Lung (tissue), 12 donors: ENCODE results near the gene TIAM2. TPM values are rescaled to one million over a fixed set of nuclear protein-coding genes. Genes with fewer than 3 reads are reported as not detected.
"Not testable (repeated sequence)": the region's sequence is repeated elsewhere in the genome, so short reads cannot be mapped to it uniquely, and the experiment has no call there.

Source experiments
- ATAC-seq: fragments of 200-7000 bp; cut with Tn5 transposase; one replicate; pipeline ENCODE4 v1.9.1; 2020; ENCODE audit warnings: moderate number of reproducible peaks; ENCODE audit not compliant: insufficient read depth, low FRiP score
- DNase-seq, 3 donors: peaks; one replicate each; pipeline ENCODE4 v3.0.0-alpha.2; 2013 to 2017
- H3K27ac ChIP-seq, 2 donors: one replicate each; pipeline ENCODE4 v1.5.1; 2013; ENCODE audit warnings: mild to moderate bottlenecking in 2 of 2, moderate library complexity in 2 of 2, control low read depth in 1 of 2, inconsistent platforms in 1 of 2, low read depth in 1 of 2, low read length in 1 of 2
- H3K27me3 ChIP-seq, 3 donors: one replicate each; pipeline ENCODE4 v1.5.1; 2013; ENCODE audit warnings: low read length in 2 of 3; ENCODE audit not compliant: control insufficient read depth in 3 of 3, insufficient read depth in 3 of 3
- H3K36me3 ChIP-seq, 4 donors: one replicate each; pipeline ENCODE4 v1.5.1; 2013; ENCODE audit warnings: low read length in 4 of 4, mild to moderate bottlenecking in 1 of 4, moderate library complexity in 1 of 4; ENCODE audit not compliant: control insufficient read depth in 4 of 4, insufficient read depth in 4 of 4
- H3K4me1 ChIP-seq, 5 donors: one replicate each; pipeline ENCODE4 v1.5.1; 2013; ENCODE audit warnings: low read length in 5 of 5, mild to moderate bottlenecking in 2 of 5, moderate library complexity in 1 of 5; ENCODE audit not compliant: control insufficient read depth in 5 of 5, insufficient read depth in 5 of 5
- H3K4me3 ChIP-seq: one replicate; pipeline ENCODE4 v1.5.1; 2013; ENCODE audit warnings: mild to moderate bottlenecking, control low read depth, moderate library complexity
- H3K9ac ChIP-seq, 2 donors: one replicate each; pipeline ENCODE4 v1.5.1; 2013; ENCODE audit warnings: low read length in 2 of 2, control low read depth in 1 of 2; ENCODE audit not compliant: insufficient read depth in 1 of 2
- H3K9me3 ChIP-seq, 4 donors: one replicate each; pipeline ENCODE4 v1.5.1; 2013; ENCODE audit warnings: low read length in 3 of 4, mild to moderate bottlenecking in 1 of 4, moderate library complexity in 1 of 4; ENCODE audit not compliant: control insufficient read depth in 4 of 4, insufficient read depth in 3 of 4
- WGBS, 2 donors: extraction: QIAGEN DNeasy Blood & Tissue Kit; methylation state at CpG; one replicate each; pipeline ENCODE4 v1.1.7; 2013; 5-methylcytosine and 5-hydroxymethylcytosine counted together
- polyA plus RNA-seq, 2 donors: library from polyadenylated mRNA; stranded (reverse); fragments of 200-250 nt; gene quantifications; one replicate each; pipeline ENCODE4 v1.2.1, GENCODE V29; 2013
- total RNA-seq, 2 donors: library from RNA; depleted of rRNA in 1 of 2; stranded (reverse); fragments of >200 nt in 1 of 2; gene quantifications; one replicate each; pipeline ENCODE4 v1.2.1, GENCODE V29; 2014 to 2021
- TF ChIP-seq, protein P1 (sequence below): IDR thresholded peaks from 2 replicates; pipeline ENCODE4 v1.5.1; 2012; ENCODE audit warnings: mild to moderate bottlenecking; ENCODE audit errors: control extremely low read depth, extremely low read depth
- donor health status: control.
- donor health status: control.
- donor health status: Bipolar disorder and iron deficiency.
- donor health status: healthy.
- donor health status: DM: yes; HTN: yes; CAD: no.

TIAM2 gene
- total and polyA plus RNA-seq, 4 donors = 1.8 to 17.5 (median 4.1) TPM

DNA sequence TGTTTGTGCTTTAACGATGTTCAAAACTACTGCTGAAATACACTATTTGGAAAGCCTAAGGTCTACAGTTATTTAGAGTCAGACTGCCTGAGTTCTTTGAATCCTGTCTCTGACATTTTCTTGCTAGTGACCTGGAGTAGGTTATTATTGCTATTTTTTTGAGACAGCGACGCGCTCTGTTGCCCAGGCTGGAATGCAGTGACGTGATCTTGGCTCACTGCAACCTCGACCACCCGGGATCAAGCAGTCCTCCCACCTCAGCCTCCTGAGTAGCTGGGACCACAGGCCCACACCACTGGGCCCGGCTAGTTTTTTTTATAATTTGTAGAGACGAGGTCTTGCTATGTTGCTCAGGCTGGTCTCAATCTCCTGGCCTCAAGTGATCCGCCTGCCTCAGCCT lies 96.6 kb downstream of the TIAM2 start:
- Histone ChIP-seq H3K9ac (no peak overlapping the region), H3K4me3 (no peak overlapping the region), H3K36me3 (no peaks in the 10 kb centered on the region), H3K9me3 (no peaks in the 10 kb centered on the region), H3K27me3 (no peaks in the 10 kb centered on the region), H3K27ac (no peak overlapping the region), H3K4me1 (no peaks in the 10 kb centered on the region)
- WGBS, 2 donors = 96% methylated on average over 10 of the region's 10 CpGs
- TF ChIP-seq, protein P1, sequence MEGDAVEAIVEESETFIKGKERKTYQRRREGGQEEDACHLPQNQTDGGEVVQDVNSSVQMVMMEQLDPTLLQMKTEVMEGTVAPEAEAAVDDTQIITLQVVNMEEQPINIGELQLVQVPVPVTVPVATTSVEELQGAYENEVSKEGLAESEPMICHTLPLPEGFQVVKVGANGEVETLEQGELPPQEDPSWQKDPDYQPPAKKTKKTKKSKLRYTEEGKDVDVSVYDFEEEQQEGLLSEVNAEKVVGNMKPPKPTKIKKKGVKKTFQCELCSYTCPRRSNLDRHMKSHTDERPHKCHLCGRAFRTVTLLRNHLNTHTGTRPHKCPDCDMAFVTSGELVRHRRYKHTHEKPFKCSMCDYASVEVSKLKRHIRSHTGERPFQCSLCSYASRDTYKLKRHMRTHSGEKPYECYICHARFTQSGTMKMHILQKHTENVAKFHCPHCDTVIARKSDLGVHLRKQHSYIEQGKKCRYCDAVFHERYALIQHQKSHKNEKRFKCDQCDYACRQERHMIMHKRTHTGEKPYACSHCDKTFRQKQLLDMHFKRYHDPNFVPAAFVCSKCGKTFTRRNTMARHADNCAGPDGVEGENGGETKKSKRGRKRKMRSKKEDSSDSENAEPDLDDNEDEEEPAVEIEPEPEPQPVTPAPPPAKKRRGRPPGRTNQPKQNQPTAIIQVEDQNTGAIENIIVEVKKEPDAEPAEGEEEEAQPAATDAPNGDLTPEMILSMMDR = no peak
- DNase-seq = no peak
- ATAC-seq = no peak

DNA sequence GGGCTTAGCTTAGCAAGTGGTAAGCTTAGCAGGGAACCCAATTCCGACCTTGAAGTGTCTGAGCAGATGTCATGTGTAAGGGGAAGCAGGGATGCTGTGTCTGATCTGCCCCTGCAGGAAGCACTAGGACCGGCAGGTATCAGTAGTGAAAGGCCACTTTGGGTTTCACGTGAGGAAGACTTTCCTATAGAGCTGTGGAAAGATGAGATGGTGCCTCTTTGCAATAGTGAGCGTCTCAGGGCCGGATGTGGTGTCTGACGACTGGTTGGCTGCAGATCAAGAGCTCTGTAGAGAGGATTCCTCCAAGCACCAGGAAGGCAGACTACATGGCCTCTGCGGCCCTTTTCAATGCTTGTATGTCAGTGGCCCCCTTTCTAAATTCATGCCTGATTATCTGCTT lies 98.3 kb downstream of the TIAM2 start:
- no peak overlapping the region for H3K4me3 ChIP-seq
- DNase-seq (no peak), ATAC-seq (no peak)
- H3K27me3 ChIP-seq = no peaks in the 10 kb centered on the region
- peaks cover 0 to 3% (median 0%) of the 10 kb centered on the region in 4 donors for H3K9me3 ChIP-seq
- H3K27ac ChIP-seq = no peak overlapping the region
- H3K9ac ChIP-seq = no peak overlapping the region
- TF ChIP-seq, protein P1 = no peak
- H3K36me3 ChIP-seq = no peaks in the 10 kb centered on the region
- H3K4me1 ChIP-seq = no peaks in the 10 kb centered on the region
- 77 to 80% methylated on average over 7 of the region's 7 CpGs for WGBS, 2 donors

DNA sequence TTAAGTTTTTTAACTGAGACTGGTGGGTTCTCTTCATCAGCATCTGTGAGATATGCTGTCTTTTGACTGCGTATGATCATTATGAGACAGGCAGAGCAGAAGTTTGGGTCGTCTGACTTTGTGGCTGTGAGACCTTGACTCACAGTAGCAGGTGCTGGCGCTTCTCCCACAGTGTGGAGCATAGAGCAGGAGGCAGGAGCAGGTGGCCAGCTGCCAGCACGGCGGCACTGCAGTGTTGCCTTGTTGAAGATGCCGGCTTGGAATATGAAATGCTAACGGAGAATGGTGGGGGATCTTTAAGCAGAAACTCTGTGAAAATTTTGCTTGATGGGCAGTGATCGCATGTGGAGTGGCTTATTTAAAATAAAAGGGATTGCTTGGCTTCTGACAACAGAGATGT lies 105.0 kb downstream of the TIAM2 start:
- WGBS, 2 donors = 80 to 84% methylated on average over 8 of the region's 8 CpGs
- no peak overlapping the region for H3K27ac ChIP-seq
- H3K4me3 ChIP-seq = no peak overlapping the region
- DNase-seq (no peak), ATAC-seq (no peak)
- no peaks in the 10 kb centered on the region for H3K27me3 ChIP-seq
- peaks cover 0 to 3% (median 0%) of the 10 kb centered on the region in 4 donors for H3K9me3 ChIP-seq
- H3K4me1 ChIP-seq = no peaks in the 10 kb centered on the region
- no peak overlapping the region for H3K9ac ChIP-seq
- TF ChIP-seq, protein P1 = no peak
- no peaks in the 10 kb centered on the region for H3K36me3 ChIP-seq

DNA sequence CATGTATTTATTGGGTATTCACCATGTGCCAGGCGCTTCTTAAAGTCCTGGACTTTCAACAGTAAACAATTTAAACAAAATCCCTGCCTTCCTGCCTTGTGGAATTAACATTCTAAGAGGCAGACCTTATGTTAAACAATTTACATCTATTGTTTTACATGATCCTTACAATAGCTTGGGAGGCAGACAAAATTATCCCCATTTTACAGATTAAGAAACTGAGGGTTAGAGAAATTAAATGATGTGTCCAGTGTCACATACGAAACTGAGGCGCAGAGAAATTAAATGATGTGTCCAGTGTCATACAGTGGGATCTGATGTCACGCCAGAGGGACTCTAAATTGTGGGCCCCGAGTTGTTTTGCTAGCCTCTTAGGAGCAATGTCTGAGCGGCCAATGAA lies 105.5 kb downstream of the TIAM2 start:
- ATAC-seq = no peak
- Histone ChIP-seq H3K9me3 (peaks cover 0 to 3% (median 0%) of the 10 kb centered on the region in 4 donors), H3K4me3 (no peak overlapping the region), H3K27me3 (no peaks in the 10 kb centered on the region), H3K36me3 (no peaks in the 10 kb centered on the region), H3K9ac (no peak overlapping the region), H3K27ac (no peak overlapping the region), H3K4me1 (no peaks in the 10 kb centered on the region)
- no peak for DNase-seq
- 98% methylated on average over 6 of the region's 6 CpGs for WGBS, 2 donors
- TF ChIP-seq, protein P1 = no peak

DNA sequence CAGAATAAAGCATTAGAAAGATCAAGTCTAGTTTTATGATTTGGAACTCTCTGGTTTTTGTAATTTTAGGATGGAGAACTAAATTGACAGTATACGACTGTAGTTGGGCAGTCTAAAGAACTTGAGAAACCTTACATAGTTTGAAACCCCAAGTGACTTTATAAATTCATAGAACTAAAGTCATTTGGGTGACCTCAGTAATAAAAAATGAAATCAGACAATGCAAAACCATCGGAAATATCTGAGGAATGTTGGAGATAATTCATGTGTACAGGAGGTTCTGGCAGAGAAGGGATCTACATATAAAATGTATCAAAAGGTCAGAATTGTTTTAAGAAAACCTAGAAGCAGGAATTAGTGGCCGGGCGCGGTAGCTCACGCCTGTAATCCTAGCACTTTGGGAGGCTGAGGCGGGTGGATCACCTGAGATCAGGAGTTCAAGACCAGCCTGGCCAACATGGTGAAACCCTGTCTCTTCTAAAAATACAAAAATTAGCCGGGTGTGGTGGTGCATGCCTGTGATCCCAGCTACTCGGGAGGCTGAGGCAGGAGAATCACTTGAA lies 108.0 kb downstream of the TIAM2 start:
- H3K4me1 ChIP-seq, H3K27ac ChIP-seq, H3K4me3 ChIP-seq, DNase-seq, ATAC-seq, H3K27me3 ChIP-seq, H3K36me3 ChIP-seq, H3K9ac ChIP-seq, H3K9me3 ChIP-seq: not testable (repeated sequence)
- WGBS, 2 donors = 89 to 92% methylated on average over 9 of the region's 9 CpGs
